Upper lobe of right lung (tissue), 1 donor: ENCODE measurements around the gene PTPRN2. TPM values are rescaled to one million over a fixed set of nuclear protein-coding genes. Genes with fewer than 3 reads are reported as not detected.
A peak's percentile ranks its signal among the peaks of the same experiment; 100 is the strongest.
"Not testable (repeated sequence)": the region's sequence is repeated elsewhere in the genome, so short reads cannot be mapped to it uniquely, and the experiment has no call there.

ENCODE experiments used
- ATAC-seq: fragments of 200-7000 bp; cut with Tn5 transposase; one replicate; pipeline ENCODE4 v1.9.1; 2020; ENCODE audit warnings: mild to moderate bottlenecking, moderate library complexity
- DNase-seq: peaks from one replicate; pipeline ENCODE4 v3.0.0-alpha.2; 2020
- H3K27ac ChIP-seq: fragments of 200-600 bp; one replicate; pipeline ENCODE4 v1.8.0; 2022
- H3K27me3 ChIP-seq: fragments of 200-600 bp; one replicate; pipeline ENCODE4 v1.8.0; 2022; ENCODE audit warnings: mild to moderate bottlenecking
- H3K36me3 ChIP-seq: fragments of 200-600 bp; one replicate; pipeline ENCODE4 v1.8.0; 2022
- H3K4me1 ChIP-seq: fragments of 200-600 bp; one replicate; pipeline ENCODE4 v1.8.0; 2022
- H3K4me3 ChIP-seq: fragments of 200-600 bp; one replicate; pipeline ENCODE4 v1.8.0; 2022; ENCODE audit warnings: mild to moderate bottlenecking
- H3K9me3 ChIP-seq: fragments of 200-600 bp; one replicate; pipeline ENCODE4 v1.8.0; 2022
- intact Hi-C: fragments of 100-400 bp; cut with DNase I; formaldehyde crosslinking; loops from one replicate; pipeline ENCODE4 v1.11.0; 2022
- total RNA-seq: library from RNA; stranded (reverse); fragmentation: NEBNext Ultra II Directional; extraction: Animal tissue kit (Norgen Biotek cat#: 25700); gene quantifications from one replicate; pipeline ENCODE4 v1.2.1, GENCODE V29; 2021
- TF ChIP-seq, protein P1 (sequence below): fragments of 200-600 bp; IDR thresholded peaks from one replicate; pipeline ENCODE4 v1.8.0; 2022; ENCODE audit warnings: antibody characterized with exemption
- donor health status: DM: no; HTN: yes; CAD: no; lungs with severe emphysema.

PTPRN2 gene
- total RNA-seq, 1 donor from 2014 or later: 4.9 TPM

DNA sequence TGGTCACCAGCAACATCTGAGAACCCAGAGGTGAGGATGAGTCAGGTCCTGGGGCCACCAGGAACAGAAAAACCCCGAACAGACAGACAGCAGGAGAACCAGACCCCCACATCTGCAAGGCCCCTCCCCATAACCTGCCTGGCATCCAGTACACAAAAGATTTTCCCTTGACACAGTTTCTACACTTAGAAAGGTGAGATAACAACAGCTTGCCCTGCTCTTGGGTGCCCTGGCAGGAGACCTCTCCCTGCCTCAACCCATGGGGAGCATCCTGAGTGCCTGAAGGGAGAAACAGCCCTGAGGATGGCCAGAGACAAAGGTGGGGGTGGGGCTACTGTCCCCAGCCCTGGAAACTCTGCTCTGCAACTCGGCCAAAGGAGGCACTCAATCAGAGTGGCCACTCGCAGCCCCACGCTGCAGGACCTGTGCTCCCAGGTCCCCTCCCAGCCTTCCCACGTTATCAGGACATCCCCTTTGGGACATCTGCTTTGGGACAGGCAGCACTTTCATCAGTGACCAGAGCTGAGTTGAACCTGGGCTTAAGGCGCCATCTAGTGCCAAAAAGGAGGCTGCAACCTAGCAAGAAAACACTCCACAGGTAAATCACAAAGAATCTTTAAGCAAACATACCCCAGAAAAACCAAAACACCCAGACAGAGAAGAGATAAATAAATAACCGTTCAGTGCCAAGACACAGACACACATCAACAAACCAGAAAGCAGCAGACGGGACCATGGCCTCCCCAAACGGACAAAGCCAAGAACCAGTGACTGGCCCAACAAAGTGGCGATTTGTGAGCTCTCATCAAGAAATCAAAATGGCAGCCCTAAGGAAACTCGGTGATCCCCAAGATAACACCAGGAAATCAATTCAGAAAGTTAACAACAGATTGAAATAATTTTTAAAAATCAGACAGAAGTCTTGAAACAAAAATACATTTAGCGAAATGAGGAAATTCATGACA is 233.7 kb downstream of the PTPRN2 start:
- Histone ChIP-seq H3K36me3 (no peaks in the 10 kb centered on the region), H3K27ac (no peak overlapping the region), H3K9me3 (no peaks in the 10 kb centered on the region), H3K4me3 (no peak overlapping the region), H3K4me1 (no peaks in the 10 kb centered on the region), H3K27me3 (peaks cover 4% of the 10 kb centered on the region)
- no peak for ATAC-seq
- intact Hi-C loops: no loop called here
- DNase-seq: peak; percentile 45
- TF ChIP-seq, protein P1, sequence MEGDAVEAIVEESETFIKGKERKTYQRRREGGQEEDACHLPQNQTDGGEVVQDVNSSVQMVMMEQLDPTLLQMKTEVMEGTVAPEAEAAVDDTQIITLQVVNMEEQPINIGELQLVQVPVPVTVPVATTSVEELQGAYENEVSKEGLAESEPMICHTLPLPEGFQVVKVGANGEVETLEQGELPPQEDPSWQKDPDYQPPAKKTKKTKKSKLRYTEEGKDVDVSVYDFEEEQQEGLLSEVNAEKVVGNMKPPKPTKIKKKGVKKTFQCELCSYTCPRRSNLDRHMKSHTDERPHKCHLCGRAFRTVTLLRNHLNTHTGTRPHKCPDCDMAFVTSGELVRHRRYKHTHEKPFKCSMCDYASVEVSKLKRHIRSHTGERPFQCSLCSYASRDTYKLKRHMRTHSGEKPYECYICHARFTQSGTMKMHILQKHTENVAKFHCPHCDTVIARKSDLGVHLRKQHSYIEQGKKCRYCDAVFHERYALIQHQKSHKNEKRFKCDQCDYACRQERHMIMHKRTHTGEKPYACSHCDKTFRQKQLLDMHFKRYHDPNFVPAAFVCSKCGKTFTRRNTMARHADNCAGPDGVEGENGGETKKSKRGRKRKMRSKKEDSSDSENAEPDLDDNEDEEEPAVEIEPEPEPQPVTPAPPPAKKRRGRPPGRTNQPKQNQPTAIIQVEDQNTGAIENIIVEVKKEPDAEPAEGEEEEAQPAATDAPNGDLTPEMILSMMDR: peak; percentile 40

DNA sequence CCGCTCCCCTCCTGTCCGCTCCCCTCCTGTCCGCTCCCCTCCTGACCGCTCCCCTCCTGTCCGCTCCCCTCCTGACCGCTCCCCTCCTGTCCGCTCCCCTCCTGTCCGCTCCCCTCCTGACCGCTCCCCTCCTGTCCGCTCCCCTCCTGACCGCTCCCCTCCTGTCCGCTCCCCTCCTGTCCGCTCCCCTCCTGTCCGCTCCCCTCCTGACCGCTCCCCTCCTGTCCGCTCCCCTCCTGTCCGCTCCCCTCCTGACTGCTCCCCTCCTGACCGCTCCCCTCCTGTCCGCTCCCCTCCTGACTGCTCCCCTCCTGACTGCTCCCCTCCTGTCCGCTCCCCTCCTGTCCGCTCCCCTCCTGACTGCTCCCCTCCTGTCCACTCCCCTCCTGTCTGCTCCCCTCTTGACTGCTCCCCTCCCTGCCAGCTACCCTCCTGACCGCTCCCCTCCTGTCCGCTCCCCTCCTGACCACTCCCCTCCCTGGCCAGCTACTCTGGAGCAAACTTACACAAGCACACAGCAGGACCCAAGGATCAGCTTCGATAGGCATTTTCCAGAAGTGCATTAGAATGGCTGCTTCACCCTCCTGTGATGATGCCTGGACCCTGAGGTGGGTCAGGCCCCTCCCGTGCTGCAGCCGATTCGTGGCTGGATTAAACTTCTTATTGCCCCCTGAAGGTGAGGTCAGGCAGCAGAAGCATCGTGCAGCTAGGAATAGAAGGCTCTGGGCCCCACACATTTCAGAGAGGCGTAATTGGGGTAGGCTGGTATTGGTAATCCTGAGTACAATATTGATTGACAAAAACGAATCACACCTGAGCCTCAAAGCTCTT is 235.5 kb downstream of the PTPRN2 start:
- ATAC-seq, H3K9me3 ChIP-seq, H3K4me3 ChIP-seq, H3K27me3 ChIP-seq, H3K4me1 ChIP-seq, intact Hi-C loops, H3K27ac ChIP-seq, H3K36me3 ChIP-seq: not testable (repeated sequence)
- DNase-seq: peak; percentile 19

DNA sequence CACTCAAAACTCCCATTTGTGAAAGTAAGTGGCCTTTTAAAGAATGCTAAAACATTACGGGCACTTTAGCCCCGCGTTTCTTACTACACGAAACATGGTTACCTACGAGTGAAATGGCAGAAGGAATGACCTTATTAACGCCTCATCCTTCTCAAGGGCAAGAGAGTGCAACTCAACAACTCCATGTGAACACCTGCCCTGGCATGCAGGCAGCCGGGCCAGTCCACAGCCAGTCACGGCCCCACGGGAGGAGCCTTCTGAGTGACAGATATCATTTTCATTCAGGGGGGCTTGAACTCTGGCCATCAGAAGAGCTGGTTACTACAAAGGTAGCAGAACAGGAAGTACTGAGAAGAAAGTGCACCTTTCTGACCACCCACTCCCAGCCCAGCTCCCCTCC is 236.1 kb downstream of the PTPRN2 start:
- H3K9me3 ChIP-seq: no peaks in the 10 kb centered on the region
- DNase-seq: no peak
- no peaks in the 10 kb centered on the region for H3K4me1 ChIP-seq
- intact Hi-C loops: no loop called here
- TF ChIP-seq, protein P1: no peak
- no peaks in the 10 kb centered on the region for H3K36me3 ChIP-seq
- no peak overlapping the region for H3K4me3 ChIP-seq
- H3K27me3 ChIP-seq: no peaks in the 10 kb centered on the region
- no peak for ATAC-seq
- H3K27ac ChIP-seq: no peak overlapping the region

DNA sequence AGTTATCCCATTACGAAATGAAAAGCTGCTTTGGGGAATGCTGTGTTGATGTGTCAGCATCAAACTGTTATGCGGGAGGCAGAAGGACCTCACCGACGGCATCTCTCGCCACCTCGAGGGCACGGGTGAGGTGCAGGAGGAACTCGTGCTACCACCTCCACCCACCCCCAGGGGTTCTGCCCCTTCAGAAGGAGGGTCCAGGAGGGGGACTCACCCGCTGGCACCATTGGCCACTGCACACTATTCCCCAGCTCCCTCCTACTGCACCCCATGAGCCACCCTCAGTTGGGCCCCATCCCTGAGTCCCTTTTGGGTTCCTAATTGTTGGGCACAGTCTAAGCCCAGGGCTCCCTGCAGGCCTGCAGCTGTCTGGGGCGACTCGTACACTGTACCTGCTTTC is 236.6 kb downstream of the PTPRN2 start:
- H3K9me3 ChIP-seq: no peaks in the 10 kb centered on the region
- intact Hi-C loops: no loop called here
- no peak overlapping the region for H3K27ac ChIP-seq
- no peaks in the 10 kb centered on the region for H3K27me3 ChIP-seq
- TF ChIP-seq, protein P1: no peak
- DNase-seq (peak; percentile 38), ATAC-seq (no peak)
- no peaks in the 10 kb centered on the region for H3K4me1 ChIP-seq
- no peak overlapping the region for H3K4me3 ChIP-seq
- H3K36me3 ChIP-seq: no peaks in the 10 kb centered on the region

DNA sequence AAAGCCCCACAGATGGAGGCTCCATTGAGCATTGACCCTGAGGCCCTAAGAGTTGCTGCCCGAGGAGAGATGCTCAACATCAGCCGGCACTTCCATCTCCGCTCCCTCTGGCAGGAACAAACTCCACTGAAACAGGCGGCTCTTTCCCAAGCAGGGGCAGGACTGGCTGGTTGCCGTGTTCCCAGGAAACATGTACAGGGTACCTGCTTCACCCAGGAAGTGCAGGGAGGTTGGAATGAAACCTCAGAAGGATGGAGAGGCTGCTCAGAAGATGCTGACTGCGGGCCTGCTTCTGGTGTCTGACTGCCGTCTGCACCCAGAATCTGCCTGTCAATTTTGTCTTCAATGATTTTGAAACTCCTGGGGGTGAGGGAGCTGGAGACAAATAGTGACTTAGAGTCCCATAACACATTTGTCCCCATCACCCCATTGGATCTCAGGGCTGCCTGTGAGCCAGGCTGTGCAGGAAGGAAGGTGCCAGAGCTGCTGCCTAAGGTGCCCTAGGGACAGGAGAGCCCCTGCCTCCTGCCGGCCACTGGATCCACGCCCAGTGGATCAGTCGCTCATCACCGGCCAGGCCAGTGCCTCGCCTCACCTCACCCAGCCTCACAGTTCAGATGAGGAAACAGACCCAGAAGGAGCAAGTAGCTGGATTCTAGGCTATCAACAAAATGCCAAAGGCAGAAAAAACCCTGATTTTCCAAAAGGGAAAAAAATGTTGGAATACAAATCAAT is 237.3 kb downstream of the PTPRN2 start:
- no peak overlapping the region for H3K27ac ChIP-seq
- H3K4me1 ChIP-seq: no peaks in the 10 kb centered on the region
- H3K9me3 ChIP-seq: no peaks in the 10 kb centered on the region
- ATAC-seq: no peak
- H3K4me3 ChIP-seq: no peak overlapping the region
- TF ChIP-seq, protein P1: no peak
- no peaks in the 10 kb centered on the region for H3K27me3 ChIP-seq
- intact Hi-C loops: no loop called here
- DNase-seq: peak; percentile 32
- H3K36me3 ChIP-seq: no peaks in the 10 kb centered on the region
